BJ (cell line): ENCODE results near the gene MYZAP. TPM values are rescaled to one million over a fixed set of nuclear protein-coding genes. Genes with fewer than 3 reads are reported as not detected.

Experiments
- polyA plus RNA-seq: library from polyadenylated mRNA; depleted of rRNA; stranded (reverse); fragments of >200 nt; gene quantifications from 2 replicates; pipeline ENCODE4 v1.2.3, GENCODE V29; 2011; rRNA removed

MYZAP gene
- polyA plus RNA-seq, 1 experiment = 0.11 TPM

Other genes with a start within 250 kb of the MYZAP start
- 0.06 and 0.09 TPM in 2 replicates for gene CGNL1, start 215.4 kb upstream of the MYZAP start, polyA plus RNA-seq
- gene POLR2M, start 114.8 kb downstream of the MYZAP start, polyA plus RNA-seq = 87.2 and 126 TPM in 2 replicates